Epithelial cell of esophagus (primary cell): ENCODE data around the gene OIP5.
"Not testable (repeated sequence)": the region's sequence is repeated elsewhere in the genome, so short reads cannot be mapped to it uniquely, and the experiment has no call there.

ENCODE experiments used
- DNase-seq: peaks from one replicate; pipeline ENCODE4 v3.0.0; 2010; ENCODE audit warnings: low read depth
- H3K4me3 ChIP-seq: 2 replicates; pipeline ENCODE4 v1.5.1; 2011; ENCODE audit warnings: mild to moderate bottlenecking, low read length, control low read depth
- CTCF ChIP-seq: IDR thresholded peaks from 2 replicates; pipeline ENCODE4 v1.5.1; 2011; ENCODE audit warnings: low read depth, mild to moderate bottlenecking, low read length, control low read depth, inconsistent platforms; ENCODE audit not compliant: insufficient read depth; ENCODE audit errors: missing control alignments

The OIP5 gene

DNA sequence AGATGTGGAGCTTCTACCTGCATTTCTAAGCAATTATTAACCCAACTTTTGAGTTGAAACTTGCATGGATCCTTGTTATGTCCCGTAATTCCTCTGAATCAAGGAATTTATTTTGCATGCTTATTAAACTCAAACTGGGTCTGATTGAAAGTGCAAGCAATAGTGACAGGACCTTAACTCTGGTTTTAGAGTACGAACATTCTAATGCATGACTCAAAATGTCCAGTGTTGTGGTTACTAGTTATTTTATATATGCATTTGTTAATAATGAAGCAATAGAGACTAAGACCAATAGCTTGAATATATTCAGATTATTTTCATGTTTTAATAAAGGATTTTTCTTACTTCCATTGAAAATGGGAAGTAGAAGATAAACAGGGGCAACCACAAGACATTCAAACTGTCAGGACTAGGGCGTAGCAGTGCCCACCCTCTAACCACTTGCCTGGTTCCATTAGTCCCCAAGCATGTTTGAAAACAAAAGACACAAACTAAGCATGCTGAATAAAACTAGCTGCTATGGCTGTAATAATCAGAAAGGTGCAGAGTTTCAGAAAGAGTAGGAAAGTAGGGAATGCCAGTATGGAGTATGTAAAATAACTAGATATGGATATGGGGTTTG is 28.1 kb downstream of the OIP5 start:
- DNase-seq: no peak
- TF ChIP-seq CTCF: no peak
- no peak overlapping the region for H3K4me3 ChIP-seq

DNA sequence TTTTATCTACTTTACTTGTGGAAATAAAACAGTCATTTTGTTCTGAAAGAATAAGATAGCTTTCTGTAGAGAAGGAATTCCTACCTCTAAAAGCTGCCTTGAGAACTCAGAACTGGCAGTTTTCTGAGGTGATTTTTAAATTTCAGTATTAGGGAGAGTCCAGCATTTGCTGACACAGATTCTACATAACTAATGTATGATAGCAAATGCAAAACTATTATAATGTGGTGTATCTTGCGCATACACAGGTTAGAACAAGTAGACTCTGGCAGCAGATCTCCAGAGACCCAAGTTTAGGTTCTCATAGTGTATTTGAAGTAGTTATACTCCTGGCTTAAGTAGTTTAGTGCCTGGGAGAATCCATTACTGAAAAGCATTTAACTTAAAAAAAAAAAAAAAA is 30.8 kb downstream of the OIP5 start:
- no peak overlapping the region for H3K4me3 ChIP-seq
- DNase-seq: no peak
- no peak for TF ChIP-seq CTCF

GRCh38 chr15:41301139-41301538 is 31.3 kb downstream of the OIP5 start:
- not testable (repeated sequence) for H3K4me3 ChIP-seq, DNase-seq

GRCh38 chr15:41292521-41292920 is 39.9 kb downstream of the OIP5 start:
- TF ChIP-seq CTCF: no peak
- DNase-seq: no peak
- no peak overlapping the region for H3K4me3 ChIP-seq

DNA sequence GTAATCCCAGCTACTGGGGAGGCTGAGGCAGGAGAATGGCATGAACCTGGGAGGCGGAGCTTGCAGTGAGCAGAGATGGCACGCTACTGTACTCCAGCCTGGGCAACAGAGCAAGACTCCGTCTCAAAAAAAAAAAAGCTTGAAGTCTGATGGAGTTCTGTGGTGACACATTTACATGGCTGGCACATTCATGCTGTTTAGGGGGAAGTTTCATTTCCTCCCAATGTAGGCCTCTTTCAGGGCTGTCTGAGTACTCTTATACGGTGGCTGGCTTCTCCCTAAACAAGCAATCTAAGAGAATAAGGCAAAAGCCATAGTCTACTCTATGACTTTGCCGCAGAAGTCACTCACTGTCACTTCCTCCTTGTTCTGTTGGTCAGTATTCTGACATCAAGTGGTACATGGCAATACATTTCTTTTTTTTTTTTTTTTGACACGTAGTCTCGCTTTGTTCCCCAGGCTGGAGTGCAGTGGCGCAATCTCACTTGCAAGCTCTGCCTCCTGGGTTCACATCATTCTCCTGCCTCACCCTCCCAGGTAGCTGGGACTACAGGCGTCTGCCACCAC is 41.2 kb downstream of the OIP5 start:
- TF ChIP-seq CTCF: no peak
- no peak overlapping the region for H3K4me3 ChIP-seq
- no peak for DNase-seq

- no peak for DNase-seq
- no peak for TF ChIP-seq CTCF
- H3K4me3 ChIP-seq: no peak overlapping the region
Measured at GRCh38 chr15:41289953-41290352, 42.4 kb downstream of the OIP5 start.

GRCh38 chr15:41288464-41288863 is 43.9 kb downstream of the OIP5 start:
- no peak for DNase-seq
- H3K4me3 ChIP-seq: no peak overlapping the region
- TF ChIP-seq CTCF: no peak
